CD14-positive monocyte (primary cell): ENCODE results near the gene ARID3A. TPM values are rescaled to one million over a fixed set of nuclear protein-coding genes. Genes with fewer than 3 reads are reported as not detected.

ENCODE experiments used
- DNase-seq, 3 donors: peaks; one replicate each; pipeline ENCODE4 v3.0.0-alpha.2; 2011 to 2022
- H2AFZ ChIP-seq: 2 replicates; pipeline ENCODE4 v1.6.0; 2012; ENCODE audit warnings: mild to moderate bottlenecking, low read depth, low read length, inconsistent platforms; ENCODE audit not compliant: insufficient read depth, poor library complexity, severe bottlenecking
- H3K27ac ChIP-seq, 2 donors: 1 replicate in 1 of 2; 2 replicates in 1 of 2; pipeline ENCODE4 v1.5.1; 2012 to 2013; ENCODE audit warnings: low read length in 2 of 2, control low read depth in 1 of 2, inconsistent platforms in 1 of 2, low read depth in 1 of 2, mild to moderate bottlenecking in 1 of 2
- H3K27me3 ChIP-seq, 2 donors: one replicate each; pipeline versions ENCODE4 v1.6.0 to v1.6.1; 2011 to 2013; ENCODE audit warnings: low read length in 2 of 2; ENCODE audit not compliant: control insufficient read depth in 2 of 2, insufficient read depth in 2 of 2
- H3K36me3 ChIP-seq, 2 donors: replicated peaks in 1 of 2; 1 replicate in 1 of 2; 2 replicates in 1 of 2; pipeline versions ENCODE4 v1.5.1 to v1.6.1; 2012 to 2013; ENCODE audit warnings: low read length in 2 of 2, control low read depth in 1 of 2, inconsistent platforms in 1 of 2, mild to moderate bottlenecking in 1 of 2; ENCODE audit not compliant: insufficient read depth in 2 of 2, control insufficient read depth in 1 of 2
- H3K4me1 ChIP-seq, 2 donors: 1 replicate in 1 of 2; 2 replicates in 1 of 2; pipeline versions ENCODE4 v1.5.1 to v1.6.1; 2012 to 2013; ENCODE audit warnings: low read length in 2 of 2, control low read depth in 1 of 2, inconsistent platforms in 1 of 2, mild to moderate bottlenecking in 1 of 2, moderate library complexity in 1 of 2; ENCODE audit not compliant: insufficient read depth in 2 of 2, control insufficient read depth in 1 of 2
- H3K4me2 ChIP-seq: replicated peaks from 2 replicates; pipeline ENCODE3; 2012; ENCODE audit warnings: low read length, moderate library complexity, mild to moderate bottlenecking; ENCODE audit not compliant: poor library complexity, severe bottlenecking; ENCODE audit errors: extremely low read depth
- H3K4me3 ChIP-seq, 3 experiments: fragments of 200-600 bp in 1 of 3; sonication (generic) in 1 of 3; replicated peaks in 1 of 3; 1 replicate in 2 of 3; 2 replicates in 1 of 3; pipeline ENCODE4 v1.5.1; 2011 to 2013; ENCODE audit warnings: low read length in 3 of 3, mild to moderate bottlenecking in 3 of 3, control low read depth in 2 of 3, low read depth in 2 of 3, inconsistent platforms in 1 of 3, moderate library complexity in 1 of 3
- H3K79me2 ChIP-seq: 2 replicates; pipeline ENCODE4 v1.6.0; 2012; ENCODE audit warnings: mild to moderate bottlenecking, control low read depth, inconsistent platforms, low read length, moderate library complexity; ENCODE audit not compliant: insufficient read depth
- H3K9ac ChIP-seq: 2 replicates; pipeline ENCODE4 v1.6.0; 2017; ENCODE audit warnings: low read length, mild to moderate bottlenecking; ENCODE audit not compliant: insufficient read depth, poor library complexity, severe bottlenecking
- H3K9me3 ChIP-seq, 2 donors: replicated peaks in 1 of 2; 1 replicate in 1 of 2; 2 replicates in 1 of 2; pipeline versions ENCODE4 v1.5.1 to v1.6.1; 2012 to 2013; ENCODE audit warnings: low read length in 2 of 2, control low read depth in 1 of 2; ENCODE audit not compliant: control insufficient read depth in 1 of 2, insufficient read depth in 1 of 2
- H4K20me1 ChIP-seq: 2 replicates; pipeline ENCODE4 v1.6.0; 2012; ENCODE audit warnings: mild to moderate bottlenecking, low read length, control low read depth, moderate library complexity; ENCODE audit not compliant: insufficient read depth
- H3K27ac Mint-ChIP-seq, 7 donors: one replicate each; pipeline ENCODE4 v1.8.0; 2020; ENCODE audit warnings: mild to moderate bottlenecking in 7 of 7, mixed read lengths in 7 of 7, moderate library complexity in 6 of 7, inconsistent platforms in 2 of 7
- H3K27me3 Mint-ChIP-seq, 3 donors: one replicate each; pipeline ENCODE4 v1.8.0; 2021 to 2022; ENCODE audit warnings: low read depth in 3 of 3, mild to moderate bottlenecking in 3 of 3, mixed read lengths in 3 of 3, moderate library complexity in 3 of 3, inconsistent platforms in 1 of 3
- H3K36me3 Mint-ChIP-seq, 2 donors: one replicate each; pipeline ENCODE4 v1.8.0; 2020; ENCODE audit warnings: mixed read lengths in 2 of 2, inconsistent platforms in 1 of 2, mild to moderate bottlenecking in 1 of 2
- H3K4me1 Mint-ChIP-seq: one replicate; pipeline ENCODE4 v1.8.0; 2020; ENCODE audit warnings: mild to moderate bottlenecking, mixed read lengths
- H3K4me3 Mint-ChIP-seq, 2 donors: one replicate each; pipeline ENCODE4 v1.8.0; 2020; ENCODE audit warnings: mild to moderate bottlenecking in 2 of 2, mixed read lengths in 2 of 2, moderate library complexity in 1 of 2
- H3K9me3 Mint-ChIP-seq, 7 donors: one replicate each; pipeline ENCODE4 v1.8.0; 2020 to 2022; ENCODE audit warnings: mixed read lengths in 7 of 7, mild to moderate bottlenecking in 6 of 7, moderate library complexity in 6 of 7, inconsistent platforms in 2 of 7
- CTCF ChIP-seq: fragments of 200-600 bp; IDR thresholded peaks from one replicate; pipeline ENCODE4 v1.8.0; 2022; ENCODE audit warnings: antibody characterized with exemption, mild to moderate bottlenecking
- WGBS: methylation state at CpG from one replicate; pipeline ENCODE4 v1.1.5; 2013; ENCODE audit warnings: missing lambda C conversion rate; ENCODE audit not compliant: insufficient coverage; 5-methylcytosine and 5-hydroxymethylcytosine counted together
- intact Hi-C, 2 donors: fragments of 100-400 bp; cut with micrococcal nuclease; formaldehyde crosslinking; loops; one replicate each; pipeline versions ENCODE4 v1.15.0 to v1.15.1; 2023
- polyA plus RNA-seq, 3 donors: library from polyadenylated mRNA; depleted of rRNA in 1 of 3; unstranded in 2 of 3; stranded (reverse) in 1 of 3; fragments of 300-500 nt in 2 of 3; fragments of >200 nt in 1 of 3; fragmentation: Illumina TruSeq in 2 of 3; gene quantifications; 1 replicate in 2 of 3; 2 replicates in 1 of 3; pipeline ENCODE4 v1.2.3, GENCODE V29; 2012 to 2021

ARID3A gene
- polyA plus RNA-seq, 3 donors, result 2.1 to 41.6 (median 3.2) TPM

DNA sequence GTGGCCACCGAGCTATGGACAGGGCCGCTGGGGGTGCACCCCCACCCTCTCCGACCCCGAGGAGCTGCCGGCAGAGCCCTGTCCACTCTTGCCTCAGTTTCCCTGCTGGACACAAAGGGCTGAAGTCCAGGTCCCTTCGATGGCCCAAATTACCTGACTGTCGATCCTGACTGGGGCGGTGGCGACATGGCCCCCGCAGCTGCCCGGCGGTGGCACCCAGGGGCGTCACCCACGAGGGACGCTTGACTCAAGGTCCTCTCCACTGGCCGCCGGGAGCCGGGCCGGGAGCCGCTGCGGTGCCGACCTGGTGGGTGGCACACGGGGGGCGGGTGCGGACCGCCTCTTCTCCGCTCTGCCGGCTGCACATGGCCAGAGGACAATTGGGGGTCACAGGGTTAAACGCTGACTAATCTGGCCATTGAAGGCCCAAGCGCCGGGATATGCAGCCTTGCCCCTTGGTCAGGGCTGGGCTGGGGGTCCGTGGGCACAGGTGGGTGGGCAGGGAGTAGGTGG lies 16.4 kb downstream of the ARID3A start:
- Histone ChIP-seq H4K20me1 (peaks cover 100% of the 10 kb centered on the region), H3K9ac (no peak overlapping the region), H3K4me3 (no peak overlapping the region), H2AFZ (no peak overlapping the region), H3K27ac (peak overlapping the region in 1 of 2 donors; percentile 75), H3K4me1 (peaks cover 28 to 41% of the 10 kb centered on the region in 2 donors), H3K36me3 (peaks cover 17 to 39% of the 10 kb centered on the region in 2 donors), H3K79me2 (peaks cover 99% of the 10 kb centered on the region), H3K27me3 (no peaks in the 10 kb centered on the region), H3K4me2 (no peak overlapping the region), H3K9me3 (no peaks in the 10 kb centered on the region)
- intact Hi-C loops, result no loop called here
- Mint-ChIP-seq H3K4me3 (no peak overlapping the region), H3K9me3 (peaks cover 0 to 2% (median 0%) of the 10 kb centered on the region in 7 donors), H3K4me1 (peaks cover 47% of the 10 kb centered on the region), H3K27me3 (peaks cover 0 to 1% (median under 1%) of the 10 kb centered on the region in 3 donors), H3K36me3 (peaks cover 30 to 62% of the 10 kb centered on the region in 2 donors), H3K27ac (no peak overlapping the region)
- no peak for TF ChIP-seq CTCF
- WGBS, result 95% methylated on average over 32 of the region's 32 CpGs
- no peak for DNase-seq

GRCh38 chr19:943551-944170 lies 17.8 kb downstream of the ARID3A start:
- H3K27me3 Mint-ChIP-seq, result peaks cover 0 to 3% (median 0%) of the 10 kb centered on the region in 3 donors

More at GRCh38 chr19:943551-944170, 17.8 kb downstream of the ARID3A start:
- Histone ChIP-seq H3K9me3 (no peaks in the 10 kb centered on the region), H3K27me3 (no peaks in the 10 kb centered on the region), H3K4me1 (peaks cover 42 to 47% of the 10 kb centered on the region in 2 donors), H4K20me1 (peaks cover 100% of the 10 kb centered on the region), H2AFZ (no peak overlapping the region), H3K79me2 (peaks cover 99% of the 10 kb centered on the region), H3K9ac (no peak overlapping the region), H3K27ac (no peak overlapping the region), H3K4me3 (no peak overlapping the region), H3K4me2 (no peak overlapping the region), H3K36me3 (peaks cover 17 to 27% of the 10 kb centered on the region in 2 donors)
- Mint-ChIP-seq H3K9me3 (peaks cover 0 to 2% (median 0%) of the 10 kb centered on the region in 7 donors), H3K4me3 (no peak overlapping the region), H3K4me1 (peaks cover 50% of the 10 kb centered on the region), H3K36me3 (peaks cover 25 to 53% of the 10 kb centered on the region in 2 donors), H3K27ac (no peak overlapping the region)
- no peak for DNase-seq
- TF ChIP-seq CTCF, result no peak
- 98% methylated on average over 15 of the region's 17 CpGs for WGBS
- intact Hi-C loops, result no loop called here
